K562 (cell line): ENCODE measurements around the gene KBTBD12.

Experiments used
- ARNT ChIP-seq, 2 experiments: fragments of 450-650 bp; IDR thresholded peaks; 2 replicates each; pipeline ENCODE4 v1.6.1; 2016; ENCODE audit warnings: mild to moderate bottlenecking in 1 of 2
- BDP1 ChIP-seq: IDR thresholded peaks from 3 replicates; pipeline ENCODE4 v1.6.1; 2011; ENCODE audit not compliant: insufficient read length, insufficient read depth
- KDM1A ChIP-seq, 2 experiments: fragments of 450-650 bp; IDR thresholded peaks; 2 replicates each; pipeline ENCODE4 v1.6.1; 2016; ENCODE audit warnings: mild to moderate bottlenecking in 2 of 2
- NCOA1 ChIP-seq: fragments of 450-650 bp; IDR thresholded peaks from 2 replicates; pipeline ENCODE4 v1.6.1; 2016; ENCODE audit warnings: low read depth
- NFIC ChIP-seq: fragments of 450-650 bp; IDR thresholded peaks from 2 replicates; pipeline ENCODE4 v1.6.1; 2017; ENCODE audit warnings: mild to moderate bottlenecking, inconsistent platforms
- NFXL1 ChIP-seq: fragments of 450-650 bp; formaldehyde crosslinking; IDR thresholded peaks from 2 replicates; pipeline ENCODE4 v1.4.0; 2021; ENCODE audit warnings: mild to moderate bottlenecking
- NR2C1 ChIP-seq, 2 experiments: fragments of 450-650 bp; IDR thresholded peaks; 2 replicates each; pipeline ENCODE4 v1.6.1; 2017; ENCODE audit warnings: mild to moderate bottlenecking in 2 of 2, antibody characterized with exemption in 1 of 2, inconsistent platforms in 1 of 2, missing compliant biosample characterization in 1 of 2, missing genetic modification characterization in 1 of 2
- POLR2A ChIP-seq: fragments of 450-650 bp; conservative IDR thresholded peaks from 2 replicates; pipeline ENCODE4 v1.6.1; 2016
- SMAD1 ChIP-seq: fragments of 150-350 bp; IDR thresholded peaks from 2 replicates; pipeline ENCODE4 v1.6.1; 2014; ENCODE audit warnings: low read length, low read depth; ENCODE audit not compliant: partially characterized antibody
- ZNF263 ChIP-seq: sonication (generic); formaldehyde crosslinking; IDR thresholded peaks from 2 replicates; pipeline ENCODE4 v1.8.0; 2022; ENCODE audit warnings: mild to moderate bottlenecking, missing genetic modification reagents, borderline replicate concordance
- TF ChIP-seq, protein P1 (sequence below), 2 experiments: fragments of 450-650 bp in 1 of 2; sonication (generic) in 1 of 2; formaldehyde crosslinking in 1 of 2; IDR thresholded peaks in 1 of 2; conservative IDR thresholded peaks in 1 of 2; 2 replicates each; pipeline versions ENCODE4 v1.6.1 to v1.8.1; 2016 to 2023; ENCODE audit warnings: mild to moderate bottlenecking in 2 of 2, moderate library complexity in 2 of 2, inconsistent platforms in 1 of 2, missing genetic modification reagents in 1 of 2
- TF ChIP-seq, protein P2 (sequence below), 3 experiments: IDR thresholded peaks in 2 of 3; conservative IDR thresholded peaks in 1 of 3; 2 replicates each; pipeline ENCODE4 v1.5.1; 2011 to 2012; ENCODE audit warnings: low read length in 3 of 3, mild to moderate bottlenecking in 3 of 3, control low read depth in 2 of 3, improper control_type of control experiment in 1 of 3, inconsistent platforms in 1 of 3, low read depth in 1 of 3, mixed read lengths in 1 of 3, moderate library complexity in 1 of 3; ENCODE audit not compliant: insufficient read depth in 2 of 3
- TF ChIP-seq, protein P3 (sequence below): sonication (generic); formaldehyde crosslinking; IDR thresholded peaks from 2 replicates; pipeline ENCODE4 v1.8.1; 2023; ENCODE audit warnings: mild to moderate bottlenecking, missing genetic modification reagents
- TF ChIP-seq, protein P4 (sequence below): fragments of 450-650 bp; IDR thresholded peaks from 2 replicates; pipeline ENCODE4 v1.6.1; 2016

DNA sequence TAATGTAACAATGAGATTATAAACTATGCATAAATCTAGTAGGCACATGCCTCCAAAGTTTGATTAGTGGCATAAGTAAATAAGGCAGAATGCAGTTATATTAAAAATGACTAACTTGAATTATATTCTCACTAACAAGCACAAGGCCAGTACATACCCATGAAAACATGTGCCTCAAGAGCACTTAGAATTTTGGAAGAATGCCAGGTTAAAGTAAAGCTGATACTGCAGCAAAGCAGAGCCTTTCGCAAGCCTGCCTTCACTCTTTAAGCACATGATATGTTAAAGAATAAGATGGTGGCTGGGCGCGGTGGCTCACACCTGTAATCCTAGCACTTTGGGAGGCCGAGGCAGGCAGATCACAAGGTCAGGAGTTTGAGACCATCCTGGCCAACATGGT is 49.0 kb downstream of the KBTBD12 start:
- TF ChIP-seq, protein P1, sequence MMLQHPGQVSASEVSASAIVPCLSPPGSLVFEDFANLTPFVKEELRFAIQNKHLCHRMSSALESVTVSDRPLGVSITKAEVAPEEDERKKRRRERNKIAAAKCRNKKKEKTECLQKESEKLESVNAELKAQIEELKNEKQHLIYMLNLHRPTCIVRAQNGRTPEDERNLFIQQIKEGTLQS (IDR thresholded peaks at IDR 0.05): no peak
- TF ChIP-seq, protein P1 (CRISPR knock-in tag; conservative IDR thresholded peaks at IDR 0.05): no peak
- TF ChIP-seq POLR2A (no peak), KDM1A (IDR thresholded peaks at IDR 0.05) (no peak), SMAD1 (no peak), BDP1 (no peak), NFIC (peak; percentile 38; the same call in 1 of the 2 replicates), NFXL1 (CRISPR knock-in tag) (no peak), NR2C1 (IDR thresholded peaks at IDR 0.05) (no peak), NR2C1 (tag; IDR thresholded peaks at IDR 0.05) (no peak), NCOA1 (no peak), ARNT (IDR thresholded peaks at IDR 0.05) (no peak), ZNF263 (CRISPR knock-in tag) (no peak)
- TF ChIP-seq, protein P2, sequence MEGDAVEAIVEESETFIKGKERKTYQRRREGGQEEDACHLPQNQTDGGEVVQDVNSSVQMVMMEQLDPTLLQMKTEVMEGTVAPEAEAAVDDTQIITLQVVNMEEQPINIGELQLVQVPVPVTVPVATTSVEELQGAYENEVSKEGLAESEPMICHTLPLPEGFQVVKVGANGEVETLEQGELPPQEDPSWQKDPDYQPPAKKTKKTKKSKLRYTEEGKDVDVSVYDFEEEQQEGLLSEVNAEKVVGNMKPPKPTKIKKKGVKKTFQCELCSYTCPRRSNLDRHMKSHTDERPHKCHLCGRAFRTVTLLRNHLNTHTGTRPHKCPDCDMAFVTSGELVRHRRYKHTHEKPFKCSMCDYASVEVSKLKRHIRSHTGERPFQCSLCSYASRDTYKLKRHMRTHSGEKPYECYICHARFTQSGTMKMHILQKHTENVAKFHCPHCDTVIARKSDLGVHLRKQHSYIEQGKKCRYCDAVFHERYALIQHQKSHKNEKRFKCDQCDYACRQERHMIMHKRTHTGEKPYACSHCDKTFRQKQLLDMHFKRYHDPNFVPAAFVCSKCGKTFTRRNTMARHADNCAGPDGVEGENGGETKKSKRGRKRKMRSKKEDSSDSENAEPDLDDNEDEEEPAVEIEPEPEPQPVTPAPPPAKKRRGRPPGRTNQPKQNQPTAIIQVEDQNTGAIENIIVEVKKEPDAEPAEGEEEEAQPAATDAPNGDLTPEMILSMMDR (IDR thresholded peaks at IDR 0.05 in 2 of 3, conservative IDR thresholded peaks at IDR 0.05 in 1 of 3; ENCODE audit: insufficient read depth in 2 of 3, low read depth in 1 of 3, low read length in 3 of 3): no peak
- TF ChIP-seq, protein P3, sequence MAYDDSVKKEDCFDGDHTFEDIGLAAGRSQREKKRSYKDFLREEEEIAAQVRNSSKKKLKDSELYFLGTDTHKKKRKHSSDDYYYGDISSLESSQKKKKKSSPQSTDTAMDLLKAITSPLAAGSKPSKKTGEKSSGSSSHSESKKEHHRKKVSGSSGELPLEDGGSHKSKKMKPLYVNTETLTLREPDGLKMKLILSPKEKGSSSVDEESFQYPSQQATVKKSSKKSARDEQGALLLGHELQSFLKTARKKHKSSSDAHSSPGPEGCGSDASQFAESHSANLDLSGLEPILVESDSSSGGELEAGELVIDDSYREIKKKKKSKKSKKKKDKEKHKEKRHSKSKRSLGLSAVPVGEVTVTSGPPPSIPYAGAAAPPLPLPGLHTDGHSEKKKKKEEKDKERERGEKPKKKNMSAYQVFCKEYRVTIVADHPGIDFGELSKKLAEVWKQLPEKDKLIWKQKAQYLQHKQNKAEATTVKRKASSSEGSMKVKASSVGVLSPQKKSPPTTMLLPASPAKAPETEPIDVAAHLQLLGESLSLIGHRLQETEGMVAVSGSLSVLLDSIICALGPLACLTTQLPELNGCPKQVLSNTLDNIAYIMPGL (CRISPR knock-in tag): no peak
- TF ChIP-seq, protein P4, sequence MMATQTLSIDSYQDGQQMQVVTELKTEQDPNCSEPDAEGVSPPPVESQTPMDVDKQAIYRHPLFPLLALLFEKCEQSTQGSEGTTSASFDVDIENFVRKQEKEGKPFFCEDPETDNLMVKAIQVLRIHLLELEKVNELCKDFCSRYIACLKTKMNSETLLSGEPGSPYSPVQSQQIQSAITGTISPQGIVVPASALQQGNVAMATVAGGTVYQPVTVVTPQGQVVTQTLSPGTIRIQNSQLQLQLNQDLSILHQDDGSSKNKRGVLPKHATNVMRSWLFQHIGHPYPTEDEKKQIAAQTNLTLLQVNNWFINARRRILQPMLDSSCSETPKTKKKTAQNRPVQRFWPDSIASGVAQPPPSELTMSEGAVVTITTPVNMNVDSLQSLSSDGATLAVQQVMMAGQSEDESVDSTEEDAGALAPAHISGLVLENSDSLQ: no peak
